Heart left ventricle (tissue), 13 donors: ENCODE data around the gene METRNL.

Experiments
- POLR2A ChIP-seq, 2 donors: fragments of 450-650 bp; IDR thresholded peaks; one replicate each; pipeline ENCODE4 v1.6.1; 2017; ENCODE audit warnings: antibody characterized with exemption in 2 of 2, mild to moderate bottlenecking in 2 of 2, moderate library complexity in 2 of 2
- TF ChIP-seq, protein P1 (sequence below), 12 donors: fragments of 200-600 bp; sonication (generic) in 4 of 12; IDR thresholded peaks; one replicate each; pipeline versions ENCODE4 v1.5.0 to v1.8.0; 2018 to 2022; ENCODE audit warnings: antibody characterized with exemption in 12 of 12, mild to moderate bottlenecking in 5 of 12
- donor health status: ischemic (EF 13 %, LVEDD 7.1; RV severe dilation, severe dysfunction).
- donor health status: DM: no; HTN: yes; CAD: no.
- donor health status: DM: no; HTN: no; CAD: no.
- donor health status: ischemic (EF 25% LVEDD 6.9; RV normal size, moderate dysfunction).
- donor health status: ischemic (EF 25% LVEDD 5.7; RV mildly dilated, moderate dysfunction).
- donor health status: ischemic (EF 35%, LVEDD 5.7; RV mildly dilated, moderate dysfunction).
- donor health status: nonischemic (EF 11% LVEDD 7.7; RV severe dilation, severe dysfunction).
- donor health status: DM: yes; HTN: yes; CAD: no.
- donor health status: PGD.
- donor health status: ischemic (EF 29% LVEDD 5.4; RV normal size, mild dysfunction).
- donor health status: nonischemic (EF 23%, LVEDD 6.1; RV moderate dilation, normal function).

DNA sequence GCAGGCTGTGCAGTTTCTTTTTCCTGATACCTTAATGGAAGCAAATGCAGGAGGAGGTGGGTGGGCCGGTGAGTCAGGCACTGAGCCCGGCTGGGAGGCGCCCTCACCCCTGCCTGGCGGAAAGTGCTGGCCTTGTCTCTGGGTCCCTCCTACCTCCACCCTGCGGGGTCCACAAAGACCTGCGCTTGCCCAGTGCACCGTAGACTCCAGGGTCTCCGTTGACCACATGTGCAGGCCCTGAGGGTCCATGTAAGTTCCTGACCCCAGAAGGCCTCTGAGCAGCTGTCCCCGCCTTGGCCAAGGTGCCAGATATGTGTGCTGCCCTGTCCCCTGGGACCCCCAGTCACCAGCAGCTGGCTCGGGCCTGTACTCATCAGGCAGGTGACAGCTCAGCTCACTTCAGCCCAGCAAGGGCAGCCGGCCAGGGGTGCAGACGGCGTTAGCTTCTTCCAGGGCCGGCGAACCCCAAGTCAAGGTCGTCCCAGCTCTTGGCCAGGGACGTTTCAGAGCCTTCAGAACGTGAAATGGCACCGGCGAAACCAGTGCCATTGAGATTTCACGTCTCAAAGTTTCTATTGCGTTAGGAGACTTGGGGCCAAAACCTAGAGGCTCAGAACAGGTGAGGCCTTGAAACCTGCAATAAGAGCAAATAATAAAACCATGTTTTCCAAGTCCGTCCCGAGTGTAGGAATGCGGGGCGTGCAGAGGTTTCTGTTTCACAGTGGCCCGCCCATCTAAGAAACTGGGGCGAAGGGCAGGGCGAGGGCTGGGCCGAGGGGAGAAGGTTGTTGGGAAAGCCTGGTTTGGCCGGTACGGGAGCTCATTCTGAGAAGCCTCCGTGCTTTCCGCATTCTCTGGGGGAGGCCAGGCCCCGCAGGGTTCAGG is 12.1 kb downstream of the METRNL start:
- TF ChIP-seq, protein P1, sequence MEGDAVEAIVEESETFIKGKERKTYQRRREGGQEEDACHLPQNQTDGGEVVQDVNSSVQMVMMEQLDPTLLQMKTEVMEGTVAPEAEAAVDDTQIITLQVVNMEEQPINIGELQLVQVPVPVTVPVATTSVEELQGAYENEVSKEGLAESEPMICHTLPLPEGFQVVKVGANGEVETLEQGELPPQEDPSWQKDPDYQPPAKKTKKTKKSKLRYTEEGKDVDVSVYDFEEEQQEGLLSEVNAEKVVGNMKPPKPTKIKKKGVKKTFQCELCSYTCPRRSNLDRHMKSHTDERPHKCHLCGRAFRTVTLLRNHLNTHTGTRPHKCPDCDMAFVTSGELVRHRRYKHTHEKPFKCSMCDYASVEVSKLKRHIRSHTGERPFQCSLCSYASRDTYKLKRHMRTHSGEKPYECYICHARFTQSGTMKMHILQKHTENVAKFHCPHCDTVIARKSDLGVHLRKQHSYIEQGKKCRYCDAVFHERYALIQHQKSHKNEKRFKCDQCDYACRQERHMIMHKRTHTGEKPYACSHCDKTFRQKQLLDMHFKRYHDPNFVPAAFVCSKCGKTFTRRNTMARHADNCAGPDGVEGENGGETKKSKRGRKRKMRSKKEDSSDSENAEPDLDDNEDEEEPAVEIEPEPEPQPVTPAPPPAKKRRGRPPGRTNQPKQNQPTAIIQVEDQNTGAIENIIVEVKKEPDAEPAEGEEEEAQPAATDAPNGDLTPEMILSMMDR (IDR thresholded peaks at IDR 0.05) = no peak
- no peak for TF ChIP-seq POLR2A (IDR thresholded peaks at IDR 0.05)
